B cell (primary cell): ENCODE data around the gene MRPL14.

ENCODE experiments used
- EZH2 ChIP-seq: IDR thresholded peaks from 2 replicates; pipeline ENCODE4 v1.6.1; 2012; ENCODE audit warnings: borderline replicate concordance, low read depth, mild to moderate bottlenecking, moderate library complexity, low read length; ENCODE audit not compliant: insufficient read depth, poor library complexity, severe bottlenecking
- TF ChIP-seq, protein P1 (sequence below): fragments of 200-600 bp; IDR thresholded peaks from one replicate; pipeline ENCODE4 v1.8.0; 2022; ENCODE audit warnings: antibody characterized with exemption, mild to moderate bottlenecking

DNA sequence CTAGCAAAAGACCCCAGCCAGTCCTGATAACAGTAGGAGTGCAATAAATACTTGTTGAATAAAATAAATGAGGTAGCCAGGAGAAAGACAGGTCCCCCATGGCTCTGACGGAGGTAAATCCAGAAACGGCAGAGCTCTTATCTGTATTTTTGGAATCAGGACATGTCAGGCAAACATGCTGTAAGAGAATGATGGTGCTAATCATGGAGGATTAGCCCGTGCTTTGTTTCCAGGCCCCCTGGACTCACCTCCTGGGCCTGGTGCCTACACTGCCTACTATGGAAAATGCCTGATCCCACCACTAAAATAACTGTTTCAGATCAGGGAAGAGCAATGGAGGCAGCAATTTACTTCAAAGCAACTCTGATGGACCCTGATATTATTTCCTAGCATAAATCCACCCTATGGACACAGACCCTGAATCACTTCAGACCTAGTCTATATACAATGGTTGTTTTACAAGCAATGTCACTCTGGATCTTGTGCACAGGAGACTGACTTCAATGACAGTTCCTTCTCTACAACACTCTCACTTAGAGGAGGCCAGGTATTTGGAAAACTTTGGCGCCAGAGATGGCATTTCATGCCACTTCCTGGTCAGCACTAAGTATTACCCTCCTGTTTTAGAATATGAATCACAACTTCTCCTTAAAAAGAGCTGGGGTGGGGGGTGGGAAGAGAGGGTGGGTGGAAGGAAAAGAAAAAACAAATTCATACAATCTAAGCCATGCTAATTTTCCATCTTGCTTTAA lies 6.4 kb downstream of the MRPL14 start:
- TF ChIP-seq, protein P1, sequence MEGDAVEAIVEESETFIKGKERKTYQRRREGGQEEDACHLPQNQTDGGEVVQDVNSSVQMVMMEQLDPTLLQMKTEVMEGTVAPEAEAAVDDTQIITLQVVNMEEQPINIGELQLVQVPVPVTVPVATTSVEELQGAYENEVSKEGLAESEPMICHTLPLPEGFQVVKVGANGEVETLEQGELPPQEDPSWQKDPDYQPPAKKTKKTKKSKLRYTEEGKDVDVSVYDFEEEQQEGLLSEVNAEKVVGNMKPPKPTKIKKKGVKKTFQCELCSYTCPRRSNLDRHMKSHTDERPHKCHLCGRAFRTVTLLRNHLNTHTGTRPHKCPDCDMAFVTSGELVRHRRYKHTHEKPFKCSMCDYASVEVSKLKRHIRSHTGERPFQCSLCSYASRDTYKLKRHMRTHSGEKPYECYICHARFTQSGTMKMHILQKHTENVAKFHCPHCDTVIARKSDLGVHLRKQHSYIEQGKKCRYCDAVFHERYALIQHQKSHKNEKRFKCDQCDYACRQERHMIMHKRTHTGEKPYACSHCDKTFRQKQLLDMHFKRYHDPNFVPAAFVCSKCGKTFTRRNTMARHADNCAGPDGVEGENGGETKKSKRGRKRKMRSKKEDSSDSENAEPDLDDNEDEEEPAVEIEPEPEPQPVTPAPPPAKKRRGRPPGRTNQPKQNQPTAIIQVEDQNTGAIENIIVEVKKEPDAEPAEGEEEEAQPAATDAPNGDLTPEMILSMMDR, result no peak
- TF ChIP-seq EZH2, result no peak
